ENCODE results near the gene KAT8.

DNA sequence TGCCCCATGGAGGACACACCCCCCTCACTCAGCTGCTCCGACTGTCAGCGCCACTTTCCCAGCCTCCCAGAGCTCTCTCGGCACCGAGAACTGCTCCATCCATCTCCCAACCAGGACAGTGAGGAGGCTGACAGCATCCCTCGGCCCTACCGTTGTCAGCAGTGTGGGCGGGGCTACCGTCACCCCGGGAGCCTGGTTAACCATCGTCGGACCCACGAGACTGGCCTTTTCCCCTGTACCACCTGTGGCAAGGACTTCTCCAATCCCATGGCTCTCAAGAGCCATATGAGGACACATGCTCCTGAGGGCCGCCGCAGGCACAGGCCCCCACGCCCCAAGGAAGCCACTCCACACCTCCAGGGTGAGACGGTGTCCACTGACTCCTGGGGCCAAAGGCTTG, 41.1 kb upstream of the KAT8 start:
- TF ChIP-seq, protein P1, sequence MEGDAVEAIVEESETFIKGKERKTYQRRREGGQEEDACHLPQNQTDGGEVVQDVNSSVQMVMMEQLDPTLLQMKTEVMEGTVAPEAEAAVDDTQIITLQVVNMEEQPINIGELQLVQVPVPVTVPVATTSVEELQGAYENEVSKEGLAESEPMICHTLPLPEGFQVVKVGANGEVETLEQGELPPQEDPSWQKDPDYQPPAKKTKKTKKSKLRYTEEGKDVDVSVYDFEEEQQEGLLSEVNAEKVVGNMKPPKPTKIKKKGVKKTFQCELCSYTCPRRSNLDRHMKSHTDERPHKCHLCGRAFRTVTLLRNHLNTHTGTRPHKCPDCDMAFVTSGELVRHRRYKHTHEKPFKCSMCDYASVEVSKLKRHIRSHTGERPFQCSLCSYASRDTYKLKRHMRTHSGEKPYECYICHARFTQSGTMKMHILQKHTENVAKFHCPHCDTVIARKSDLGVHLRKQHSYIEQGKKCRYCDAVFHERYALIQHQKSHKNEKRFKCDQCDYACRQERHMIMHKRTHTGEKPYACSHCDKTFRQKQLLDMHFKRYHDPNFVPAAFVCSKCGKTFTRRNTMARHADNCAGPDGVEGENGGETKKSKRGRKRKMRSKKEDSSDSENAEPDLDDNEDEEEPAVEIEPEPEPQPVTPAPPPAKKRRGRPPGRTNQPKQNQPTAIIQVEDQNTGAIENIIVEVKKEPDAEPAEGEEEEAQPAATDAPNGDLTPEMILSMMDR (IDR thresholded peaks at IDR 0.05; ENCODE audit: insufficient read depth, low read depth, low read length) = no peak
- TF ChIP-seq EZH2 (IDR thresholded peaks at IDR 0.05; ENCODE audit: insufficient read depth, low read length) = no peak
